ENCODE data around the gene FOXP4. TPM values are rescaled to one million over a fixed set of nuclear protein-coding genes. Genes with fewer than 3 reads are reported as not detected.

The FOXP4 gene
- total and polyA plus RNA-seq, 4 donors = 2.5 to 16.0 (median 4.3) TPM

- TF ChIP-seq CTCF (IDR thresholded peaks at IDR 0.05; ENCODE audit: low read depth, low read length, missing input control) (no peak), HNF4G (IDR thresholded peaks at IDR 0.05) (no peak)
Observed at GRCh38 chr6:41644297-41644879, 98.2 kb downstream of the FOXP4 start (continued).

GRCh38 chr6:41645007-41645618 is 98.9 kb downstream of the FOXP4 start:
- H3K36me3 ChIP-seq (ENCODE audit: control insufficient read depth in 4 of 4, insufficient read depth in 3 of 4, low read depth in 1 of 4, low read length in 3 of 4) = no peaks in the 10 kb centered on the region
- 86% methylated on average over 12 of the region's 12 CpGs for WGBS
- H3K27me3 ChIP-seq (ENCODE audit: control insufficient read depth in 4 of 4, insufficient read depth in 4 of 4, low read length in 3 of 4) = no peaks in the 10 kb centered on the region
- H3K4me3 ChIP-seq (ENCODE audit: low read depth in 1 of 3, low read length in 3 of 3) = no peak overlapping the region
- no peak for DNase-seq (ENCODE audit: low spot score)
- no peak for TF ChIP-seq CTCF (IDR thresholded peaks at IDR 0.05; ENCODE audit: low read depth, low read length, missing input control)
- no peak for TF ChIP-seq RXRA (IDR thresholded peaks at IDR 0.05)
- no peak for TF ChIP-seq SP1 (IDR thresholded peaks at IDR 0.05)
- TF ChIP-seq YY1 (IDR thresholded peaks at IDR 0.05) = no peak
- TF ChIP-seq GABPA (IDR thresholded peaks at IDR 0.05 in 1 of 2, conservative IDR thresholded peaks at IDR 0.05 in 1 of 2) = no peak
- TF ChIP-seq FOXA2 (IDR thresholded peaks at IDR 0.05) = no peak
- no peak for TF ChIP-seq EGR1 (IDR thresholded peaks at IDR 0.05; ENCODE audit: low read depth in 2 of 2)
- no peak for TF ChIP-seq TAF1 (conservative IDR thresholded peaks at IDR 0.05)
- no peak for TF ChIP-seq REST (IDR thresholded peaks at IDR 0.05)
- TF ChIP-seq FOXA1 (IDR thresholded peaks at IDR 0.05) = no peak
- no peak for TF ChIP-seq ATF3 (IDR thresholded peaks at IDR 0.05)
- no peak for TF ChIP-seq HNF4G (IDR thresholded peaks at IDR 0.05)
- TF ChIP-seq RAD21 (IDR thresholded peaks at IDR 0.05) = no peak
- no peak for TF ChIP-seq MAX (IDR thresholded peaks at IDR 0.05)
- H3K4me1 ChIP-seq (ENCODE audit: control insufficient read depth in 4 of 4, insufficient read depth in 4 of 4, low read length in 3 of 4) = no peaks in the 10 kb centered on the region
- no peaks in the 10 kb centered on the region for H3K9me3 ChIP-seq (ENCODE audit: control insufficient read depth in 4 of 4, low read length in 3 of 4)
- no peak overlapping the region for H3K9ac ChIP-seq (ENCODE audit: low read depth in 1 of 2, low read length in 2 of 2)
- no peak overlapping the region for H3K27ac ChIP-seq (ENCODE audit: low read depth in 1 of 2, low read length in 2 of 2)

All from liver (tissue), 9 donors.